ENCODE data around the gene ISYNA1. TPM values are rescaled to one million over a fixed set of nuclear protein-coding genes. Genes with fewer than 3 reads are reported as not detected.

Gene ISYNA1
- polyA plus RNA-seq, 2 of the 4 experiments (the other 2 are of a cell fraction), result 18.0 to 60.7 TPM

- FAIRE-seq (no peak), ATAC-seq (peak; percentile 31 to 52), DNase-seq (ENCODE audit: low read depth in 1 of 2, low spot score in 1 of 2) (peak in 1 of 2 experiments; percentile 72)
- Histone ChIP-seq H3K4me3 (no peak overlapping the region), H3K9me3 (no peaks in the 10 kb centered on the region), H3K4me1 (peaks cover 30% of the 10 kb centered on the region), H3K27ac (peak overlapping the region in 1 of 2 experiments; percentile 56; a peak in 2 of 6 replicates), H3K4me2 (no peak overlapping the region)
- ChIA-PET CTCF (interaction anchor here (0.9 to 3.3 kb wide), 4 partner anchors 11 to 80 kb away, joined by 3 to 18 read pairs (median 8); no protein-coding TSS in a partner anchor), POLR2A (interaction anchor here (0.5 kb wide), 1 partner anchor 59 kb away, joined by 3 read pairs; no protein-coding TSS in a partner anchor)
- WGBS (ENCODE audit: missing lambda C conversion rate), result 64% methylated on average over 7 of the region's 11 CpGs
- peak in 1 of 2 experiments; percentile 55; a peak in 3 of 5 replicates for TF ChIP-seq RAD21 (conservative IDR thresholded peaks at IDR 0.05 in 1 of 2, IDR thresholded peaks at IDR 0.05 in 1 of 2)
- peak; percentile 29; the same call in 2 of the 3 replicates for TF ChIP-seq CTCF (IDR thresholded peaks at IDR 0.05)
- no peak for TF ChIP-seq HES2 (IDR thresholded peaks at IDR 0.05)
Measured at GRCh38 chr19:18440415-18440877, 2.5 kb upstream of the ISYNA1 start.

GRCh38 chr19:18439910-18440237 is 1.9 kb upstream of the ISYNA1 start:
- 79% methylated on average over 9 of the region's 9 CpGs for WGBS (ENCODE audit: missing lambda C conversion rate)
- ATAC-seq (no peak), DNase-seq (ENCODE audit: low read depth in 1 of 2, low spot score in 1 of 2) (no peak), FAIRE-seq (no peak)
- POLR2A ChIA-PET, result interaction anchor here (0.5 to 1.1 kb wide), 2 partner anchors 59 to 149 kb away, joined by 3 read pairs; no protein-coding TSS in a partner anchor
- CTCF ChIA-PET, result interaction anchor here (0.5 to 3.3 kb wide), 5 partner anchors 11 to 295 kb away, joined by 3 to 18 read pairs (median 3); no protein-coding TSS in a partner anchor
- TF ChIP-seq RARB (CRISPR knock-in tag; IDR thresholded peaks at IDR 0.05) (no peak), MAZ (IDR thresholded peaks at IDR 0.05; ENCODE audit: borderline replicate concordance, low read depth, low read length) (no peak)
- peak overlapping the region in 1 of 2 experiments; percentile 36; a peak in 2 of 6 replicates for H3K27ac ChIP-seq
- H3K4me1 ChIP-seq, result peaks cover 30% of the 10 kb centered on the region
- H3K4me2 ChIP-seq, result peak overlapping the region; percentile 9; the same call in 1 of the 3 replicates
- no peak overlapping the region for H3K4me3 ChIP-seq
- H3K9me3 ChIP-seq, result no peaks in the 10 kb centered on the region

GRCh38 chr19:18439025-18439909 is 1.3 kb upstream of the ISYNA1 start:
- ChIA-PET CTCF (interaction anchor here (0.5 to 3.3 kb wide), 6 partner anchors 12 to 295 kb away, joined by 3 to 18 read pairs (median 3); no protein-coding TSS in a partner anchor), POLR2A (interaction anchor here (1.1 kb wide), 1 partner anchor 150 kb away, joined by 3 read pairs; no protein-coding TSS in a partner anchor)
- H3K4me3 ChIP-seq, result no peak overlapping the region
- ATAC-seq (no peak), DNase-seq (ENCODE audit: low read depth in 1 of 2, low spot score in 1 of 2) (no peak), FAIRE-seq (no peak)
- 73% methylated on average over 11 of the region's 13 CpGs for WGBS (ENCODE audit: missing lambda C conversion rate)
- peak overlapping the region; percentile 9; the same call in 1 of the 3 replicates for H3K4me2 ChIP-seq
- TF ChIP-seq PBX3 (IDR thresholded peaks at IDR 0.05) (no peak), JUNB (IDR thresholded peaks at IDR 0.05) (no peak), TP53 (CRISPR knock-in tag; IDR thresholded peaks at IDR 0.05) (no peak), HOXB13 (CRISPR knock-in tag; IDR thresholded peaks at IDR 0.05; ENCODE audit: low read depth) (no peak), NR3C1 (IDR thresholded peaks at IDR 0.05) (no peak), ELK1 (IDR thresholded peaks at IDR 0.05; ENCODE audit: low read depth, low read length) (no peak), RAD21 (conservative IDR thresholded peaks at IDR 0.05 in 1 of 2, IDR thresholded peaks at IDR 0.05 in 1 of 2) (no peak), NFE2L2 (conservative IDR thresholded peaks at IDR 0.05; ENCODE audit: low read length) (no peak), HMGXB4 (CRISPR knock-in tag; IDR thresholded peaks at IDR 0.05; ENCODE audit: borderline replicate concordance) (no peak), PHF8 (IDR thresholded peaks at IDR 0.05; ENCODE audit: borderline replicate concordance, low read depth) (no peak), JUN (IDR thresholded peaks at IDR 0.05) (no peak), ZC3H11A (IDR thresholded peaks at IDR 0.05) (no peak), CHD4 (IDR thresholded peaks at IDR 0.05; ENCODE audit: borderline replicate concordance) (no peak), CEBPB (IDR thresholded peaks at IDR 0.05) (no peak), SMC3 (IDR thresholded peaks at IDR 0.05) (no peak), KDM1A (IDR thresholded peaks at IDR 0.05; ENCODE audit: low read depth) (no peak), RARB (CRISPR knock-in tag; IDR thresholded peaks at IDR 0.05) (no peak)
- H3K4me1 ChIP-seq, result peaks cover 30% of the 10 kb centered on the region
- H3K9me3 ChIP-seq, result no peaks in the 10 kb centered on the region
- H3K27ac ChIP-seq, result peak overlapping the region; percentile 82 to 96; a peak in 3 of 6 replicates
